ENCODE results near the gene ALG8. TPM values are rescaled to one million over a fixed set of nuclear protein-coding genes. Genes with fewer than 3 reads are reported as not detected.

ALG8 gene
- total RNA-seq, 1 experiment from 2014 or later, result 188 TPM

DNA sequence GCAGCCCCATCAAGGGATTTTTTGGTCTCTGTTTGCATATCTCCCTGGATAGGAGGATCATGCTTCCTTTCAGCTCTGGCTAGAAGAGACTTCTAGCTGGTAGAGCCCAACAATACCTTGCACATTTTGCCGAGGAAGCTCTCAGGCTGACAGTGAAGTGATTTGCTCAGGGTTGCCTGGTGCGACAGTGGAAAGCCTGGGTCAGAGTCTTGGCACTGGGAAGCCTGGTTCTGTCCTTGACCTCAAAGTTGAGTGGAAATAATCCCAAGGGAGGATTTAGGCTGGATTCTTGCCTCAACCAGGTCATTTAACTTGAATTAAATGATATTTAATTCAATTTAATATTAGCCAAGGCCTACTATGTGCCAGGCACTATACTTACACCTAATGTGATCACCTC, 24.4 kb upstream of the ALG8 start:
- Histone ChIP-seq H3K27me3 (replicated peaks; ENCODE audit: control insufficient read depth, insufficient read depth, low read length) (no peaks in the 10 kb centered on the region), H3K4me1 (no peaks in the 10 kb centered on the region), H3K4me3 (ENCODE audit: low read depth, low read length) (no peak overlapping the region), H3K9me3 (no peaks in the 10 kb centered on the region), H3K36me3 (ENCODE audit: control insufficient read depth, insufficient read depth, low read length) (no peaks in the 10 kb centered on the region)
- H3K4me3 Mint-ChIP-seq (ENCODE audit: unreplicated experiment), result no peak overlapping the region
- no peaks in the 10 kb centered on the region for H3K27me3 Mint-ChIP-seq (ENCODE audit: insufficient read depth, unreplicated experiment)
- no peaks in the 10 kb centered on the region for H3K9me3 Mint-ChIP-seq (ENCODE audit: unreplicated experiment)
- ChIA-PET CTCF (no interaction called here), POLR2A (no interaction called here)
- TF ChIP-seq, protein P1, sequence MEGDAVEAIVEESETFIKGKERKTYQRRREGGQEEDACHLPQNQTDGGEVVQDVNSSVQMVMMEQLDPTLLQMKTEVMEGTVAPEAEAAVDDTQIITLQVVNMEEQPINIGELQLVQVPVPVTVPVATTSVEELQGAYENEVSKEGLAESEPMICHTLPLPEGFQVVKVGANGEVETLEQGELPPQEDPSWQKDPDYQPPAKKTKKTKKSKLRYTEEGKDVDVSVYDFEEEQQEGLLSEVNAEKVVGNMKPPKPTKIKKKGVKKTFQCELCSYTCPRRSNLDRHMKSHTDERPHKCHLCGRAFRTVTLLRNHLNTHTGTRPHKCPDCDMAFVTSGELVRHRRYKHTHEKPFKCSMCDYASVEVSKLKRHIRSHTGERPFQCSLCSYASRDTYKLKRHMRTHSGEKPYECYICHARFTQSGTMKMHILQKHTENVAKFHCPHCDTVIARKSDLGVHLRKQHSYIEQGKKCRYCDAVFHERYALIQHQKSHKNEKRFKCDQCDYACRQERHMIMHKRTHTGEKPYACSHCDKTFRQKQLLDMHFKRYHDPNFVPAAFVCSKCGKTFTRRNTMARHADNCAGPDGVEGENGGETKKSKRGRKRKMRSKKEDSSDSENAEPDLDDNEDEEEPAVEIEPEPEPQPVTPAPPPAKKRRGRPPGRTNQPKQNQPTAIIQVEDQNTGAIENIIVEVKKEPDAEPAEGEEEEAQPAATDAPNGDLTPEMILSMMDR (IDR thresholded peaks at IDR 0.05; ENCODE audit: insufficient read depth in 1 of 2, low read depth in 1 of 2, low read length in 1 of 2, severe bottlenecking in 1 of 2, unreplicated experiment in 1 of 2), result no peak
- H3K27ac Mint-ChIP-seq (ENCODE audit: unreplicated experiment), result no peak overlapping the region
- intact Hi-C loops (cut with micrococcal nuclease; ENCODE audit: unreplicated experiment), result no loop called here
- BruUV-seq (replicated peaks), result no TSS peak
- peaks cover 8% of the 10 kb centered on the region for H3K4me1 Mint-ChIP-seq (ENCODE audit: low read depth, unreplicated experiment)
- DNase-seq, result no peak
- peaks cover 5% of the 10 kb centered on the region for H3K36me3 Mint-ChIP-seq (ENCODE audit: insufficient read depth, unreplicated experiment)

DNA sequence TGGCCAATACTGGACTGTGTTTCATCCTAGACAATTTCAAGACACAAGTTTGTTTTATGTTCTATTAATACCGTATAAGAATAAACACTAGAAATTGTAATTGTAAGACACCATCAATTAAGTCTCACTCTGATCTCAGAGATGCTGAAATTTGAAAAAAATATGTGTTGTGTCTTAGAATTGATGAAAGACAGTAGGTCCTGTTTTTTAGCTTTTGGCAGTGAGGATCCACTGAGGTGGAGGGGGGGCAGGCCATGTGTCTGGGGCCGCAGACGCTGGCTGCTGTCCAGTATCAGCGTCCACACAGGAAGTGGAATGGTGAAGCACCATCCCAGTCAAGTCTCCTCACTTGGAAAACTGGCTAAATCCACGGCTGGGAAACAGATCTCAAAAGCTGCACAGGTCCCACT, 22.5 kb upstream of the ALG8 start:
- POLR2A ChIA-PET, result no interaction called here
- no peaks in the 10 kb centered on the region for H3K36me3 ChIP-seq (ENCODE audit: control insufficient read depth, insufficient read depth, low read length)
- no peaks in the 10 kb centered on the region for H3K9me3 ChIP-seq
- intact Hi-C loops (cut with micrococcal nuclease; ENCODE audit: unreplicated experiment), result no loop called here
- BruUV-seq (replicated peaks), result no TSS peak
- Mint-ChIP-seq H3K4me3 (ENCODE audit: unreplicated experiment) (no peak overlapping the region), H3K27ac (ENCODE audit: unreplicated experiment) (no peak overlapping the region), H3K27me3 (ENCODE audit: insufficient read depth, unreplicated experiment) (no peaks in the 10 kb centered on the region), H3K4me1 (ENCODE audit: low read depth, unreplicated experiment) (no peaks in the 10 kb centered on the region), H3K36me3 (ENCODE audit: insufficient read depth, unreplicated experiment) (peaks cover 5% of the 10 kb centered on the region), H3K9me3 (ENCODE audit: unreplicated experiment) (no peaks in the 10 kb centered on the region)
- no peaks in the 10 kb centered on the region for H3K4me1 ChIP-seq
- no peak for DNase-seq
- CTCF ChIA-PET, result interaction anchor here (0.6 kb wide), 1 partner anchor 1089 kb away, joined by 4 read pairs; no protein-coding TSS in a partner anchor
- no peaks in the 10 kb centered on the region for H3K27me3 ChIP-seq (replicated peaks; ENCODE audit: control insufficient read depth, insufficient read depth, low read length)
- H3K4me3 ChIP-seq (ENCODE audit: low read depth, low read length), result no peak overlapping the region
- TF ChIP-seq, protein P1 (IDR thresholded peaks at IDR 0.05; ENCODE audit: insufficient read depth in 1 of 2, low read depth in 1 of 2, low read length in 1 of 2, severe bottlenecking in 1 of 2, unreplicated experiment in 1 of 2), result no peak

DNA sequence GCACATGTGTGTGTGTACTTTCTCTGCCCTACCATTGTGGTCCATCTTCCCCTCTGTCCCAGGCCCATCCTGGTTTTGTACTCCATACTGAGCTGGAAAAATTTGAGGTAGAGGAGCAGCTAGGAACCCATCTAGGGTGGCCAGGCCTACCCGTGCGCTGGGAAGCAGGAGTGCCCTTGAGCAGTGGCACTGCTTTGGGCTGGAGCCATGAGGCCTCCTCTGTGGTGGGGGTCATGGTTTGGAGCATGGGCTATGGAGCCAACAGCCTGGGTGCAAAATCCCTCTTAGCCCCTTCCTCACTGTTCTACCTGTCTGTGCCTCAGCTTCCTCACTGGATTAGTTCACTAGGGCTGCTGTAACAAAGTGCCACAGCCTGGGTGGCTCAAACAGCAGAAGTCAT, 21.9 kb upstream of the ALG8 start:
- Histone ChIP-seq H3K9me3 (no peaks in the 10 kb centered on the region), H3K36me3 (ENCODE audit: control insufficient read depth, insufficient read depth, low read length) (no peaks in the 10 kb centered on the region), H3K4me3 (ENCODE audit: low read depth, low read length) (no peak overlapping the region), H3K27me3 (replicated peaks; ENCODE audit: control insufficient read depth, insufficient read depth, low read length) (no peaks in the 10 kb centered on the region), H3K4me1 (no peaks in the 10 kb centered on the region)
- TF ChIP-seq, protein P1 (IDR thresholded peaks at IDR 0.05; ENCODE audit: insufficient read depth in 1 of 2, low read depth in 1 of 2, low read length in 1 of 2, severe bottlenecking in 1 of 2, unreplicated experiment in 1 of 2), result no peak
- CTCF ChIA-PET, result no interaction called here
- BruUV-seq (replicated peaks), result no TSS peak
- intact Hi-C loops (cut with micrococcal nuclease; ENCODE audit: unreplicated experiment), result no loop called here
- H3K27me3 Mint-ChIP-seq (ENCODE audit: insufficient read depth, unreplicated experiment), result no peaks in the 10 kb centered on the region
- peaks cover 5% of the 10 kb centered on the region for H3K36me3 Mint-ChIP-seq (ENCODE audit: insufficient read depth, unreplicated experiment)
- no peak overlapping the region for H3K27ac Mint-ChIP-seq (ENCODE audit: unreplicated experiment)
- H3K4me1 Mint-ChIP-seq (ENCODE audit: low read depth, unreplicated experiment), result no peaks in the 10 kb centered on the region
- no peak for DNase-seq
- H3K9me3 Mint-ChIP-seq (ENCODE audit: unreplicated experiment), result no peaks in the 10 kb centered on the region
- POLR2A ChIA-PET, result no interaction called here
- H3K4me3 Mint-ChIP-seq (ENCODE audit: unreplicated experiment), result no peak overlapping the region
